ENCODE data around the gene ACACB. TPM values are rescaled to one million over a fixed set of nuclear protein-coding genes. Genes with fewer than 3 reads are reported as not detected.
A peak's percentile ranks its signal among the peaks of the same experiment; 100 is the strongest.

Gene ACACB
- total and polyA plus RNA-seq, 4 experiments from 2014 or later = 0.83 to 47.1 (median 24.4) TPM

DNA sequence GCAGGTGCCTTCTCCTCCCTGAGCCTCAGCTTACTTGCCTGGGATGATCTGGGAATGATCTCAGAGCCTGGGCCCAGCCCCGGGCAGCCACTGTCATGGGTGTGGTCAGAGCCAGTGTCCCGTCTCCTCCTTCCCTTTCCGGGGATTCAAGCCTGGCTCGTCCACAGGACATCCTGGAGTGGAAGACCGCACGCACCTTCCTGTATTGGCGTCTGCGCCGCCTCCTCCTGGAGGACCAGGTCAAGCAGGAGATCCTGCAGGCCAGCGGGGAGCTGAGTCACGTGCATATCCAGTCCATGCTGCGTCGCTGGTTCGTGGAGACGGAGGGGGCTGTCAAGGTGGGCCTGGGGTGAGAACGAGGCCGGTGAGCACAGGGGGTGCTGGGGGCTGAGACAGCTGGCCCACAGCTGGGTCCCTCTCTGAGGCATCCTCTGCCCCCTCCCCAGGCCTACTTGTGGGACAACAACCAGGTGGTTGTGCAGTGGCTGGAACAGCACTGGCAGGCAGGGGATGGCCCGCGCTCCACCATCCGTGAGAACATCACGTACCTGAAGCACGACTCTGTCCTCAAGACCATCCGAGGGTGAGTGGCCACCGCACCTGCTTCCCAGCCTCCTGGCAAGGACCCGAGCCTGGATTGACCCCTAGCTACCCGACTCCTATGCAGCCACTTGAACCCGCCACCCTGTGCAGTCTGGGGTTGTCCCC is 148.7 kb downstream of the ACACB start:
- POLR2A ChIA-PET (ENCODE audit: partially characterized antibody) = no interaction called here
- peaks cover 18 to 49% of the 10 kb centered on the region in 2 donors for H3K36me3 Mint-ChIP-seq
- no peaks in the 10 kb centered on the region for H3K36me3 ChIP-seq (ENCODE audit: insufficient read depth, low read length)
- H3K9me3 Mint-ChIP-seq = peaks cover 0 to 6% (median 2%) of the 10 kb centered on the region in 8 donors
- H3K27me3 Mint-ChIP-seq = no peaks in the 10 kb centered on the region
- H3K4me3 ChIP-seq (ENCODE audit: low read length in 2 of 2) = no peak overlapping the region
- no peaks in the 10 kb centered on the region for H3K4me1 Mint-ChIP-seq
- no peak overlapping the region for H3K4me3 Mint-ChIP-seq
- no peak overlapping the region for H3K27ac Mint-ChIP-seq
- no peaks in the 10 kb centered on the region for H3K4me1 ChIP-seq (ENCODE audit: insufficient read depth, low read length)
- intact Hi-C loops (cut with micrococcal nuclease) = loop anchor here (5.0 kb wide), 1 partner anchor 122 kb away; no protein-coding TSS in a partner anchor
- CTCF ChIA-PET (ENCODE audit: partially characterized antibody) = interaction anchor here (1.0 kb wide), 1 partner anchor 10 kb away, joined by 3 read pairs; no protein-coding TSS in a partner anchor
- no peaks in the 10 kb centered on the region for H3K27me3 ChIP-seq (ENCODE audit: insufficient read depth, low read length)
- no peak overlapping the region for H3K27ac ChIP-seq (ENCODE audit: low read depth, low read length)
- H3K9me3 ChIP-seq (ENCODE audit: control insufficient read depth in 1 of 2, low read length in 2 of 2) = no peaks in the 10 kb centered on the region
- DNase-seq = no peak

GRCh38 chr12:109266106-109266879 is 149.9 kb downstream of the ACACB start:
- Histone ChIP-seq H3K27ac (ENCODE audit: low read depth, low read length) (no peak overlapping the region), H3K36me3 (ENCODE audit: insufficient read depth, low read length) (no peaks in the 10 kb centered on the region), H3K4me3 (ENCODE audit: low read length in 2 of 2) (no peak overlapping the region), H3K4me1 (ENCODE audit: insufficient read depth, low read length) (no peaks in the 10 kb centered on the region), H3K27me3 (ENCODE audit: insufficient read depth, low read length) (no peaks in the 10 kb centered on the region), H3K9me3 (ENCODE audit: control insufficient read depth in 1 of 2, low read length in 2 of 2) (no peaks in the 10 kb centered on the region)
- no peak for DNase-seq
- Mint-ChIP-seq H3K27ac (no peak overlapping the region), H3K27me3 (no peaks in the 10 kb centered on the region), H3K9me3 (peaks cover 0 to 15% (median 2%) of the 10 kb centered on the region in 8 donors), H3K36me3 (peaks cover 20 to 39% of the 10 kb centered on the region in 2 donors), H3K4me3 (no peak overlapping the region), H3K4me1 (no peaks in the 10 kb centered on the region)
- intact Hi-C loops (cut with micrococcal nuclease) = no loop called here
- POLR2A ChIA-PET (ENCODE audit: partially characterized antibody) = no interaction called here
- CTCF ChIA-PET (ENCODE audit: partially characterized antibody) = interaction anchor here (1.0 kb wide), 1 partner anchor 12 kb away, joined by 3 read pairs; no protein-coding TSS in a partner anchor

GRCh38 chr12:109267361-109267760 is 151.0 kb downstream of the ACACB start:
- Mint-ChIP-seq H3K9me3 (peaks cover 0 to 15% (median 2%) of the 10 kb centered on the region in 8 donors), H3K4me3 (no peak overlapping the region), H3K27me3 (no peaks in the 10 kb centered on the region), H3K27ac (peak overlapping the region in 1 of 7 donors; percentile 32), H3K36me3 (peaks cover 18 to 33% of the 10 kb centered on the region in 2 donors), H3K4me1 (no peaks in the 10 kb centered on the region)
- ChIA-PET CTCF (ENCODE audit: partially characterized antibody) (no interaction called here), POLR2A (ENCODE audit: partially characterized antibody) (no interaction called here)
- intact Hi-C loops (cut with micrococcal nuclease) = no loop called here
- no peak overlapping the region for H3K4me3 ChIP-seq (ENCODE audit: low read length in 2 of 2)
- H3K9me3 ChIP-seq (ENCODE audit: control insufficient read depth in 1 of 2, low read length in 2 of 2) = no peaks in the 10 kb centered on the region
- H3K27me3 ChIP-seq (ENCODE audit: insufficient read depth, low read length) = no peaks in the 10 kb centered on the region
- H3K4me1 ChIP-seq (ENCODE audit: insufficient read depth, low read length) = no peaks in the 10 kb centered on the region
- no peaks in the 10 kb centered on the region for H3K36me3 ChIP-seq (ENCODE audit: insufficient read depth, low read length)
- H3K27ac ChIP-seq (ENCODE audit: low read depth, low read length) = no peak overlapping the region
- no peak for DNase-seq

DNA sequence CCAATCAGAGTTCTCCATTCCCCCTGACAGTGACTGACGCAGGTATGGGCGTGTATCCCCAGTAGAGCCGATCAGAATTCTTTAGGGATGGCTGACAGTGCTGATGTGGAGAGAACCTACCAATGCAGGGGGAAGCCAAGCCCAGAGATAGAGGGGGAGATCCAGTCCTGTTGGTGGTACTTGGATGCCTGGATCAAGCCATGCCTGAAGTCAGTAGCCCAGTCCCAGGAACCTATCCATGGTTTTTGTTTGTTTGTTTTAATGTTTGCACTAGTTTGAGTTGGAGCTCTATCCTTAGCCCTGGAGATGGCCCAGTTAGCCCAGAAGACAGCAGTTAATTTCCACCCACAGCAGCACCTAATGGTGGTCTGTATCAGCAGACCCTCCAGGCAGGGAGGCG is 152.5 kb downstream of the ACACB start:
- no peaks in the 10 kb centered on the region for H3K9me3 ChIP-seq (ENCODE audit: control insufficient read depth in 1 of 2, low read length in 2 of 2)
- H3K4me3 ChIP-seq (ENCODE audit: low read length in 2 of 2) = no peak overlapping the region
- H3K27ac ChIP-seq (ENCODE audit: low read depth, low read length) = no peak overlapping the region
- Mint-ChIP-seq H3K27ac (no peak overlapping the region), H3K27me3 (peaks cover 1 to 2% of the 10 kb centered on the region in 2 donors), H3K9me3 (peaks cover 0 to 9% (median 0%) of the 10 kb centered on the region in 8 donors), H3K36me3 (peaks cover 12 to 26% of the 10 kb centered on the region in 2 donors), H3K4me3 (no peak overlapping the region), H3K4me1 (peaks cover 0 to 2% (median 0%) of the 10 kb centered on the region in 4 donors)
- CTCF ChIA-PET (ENCODE audit: partially characterized antibody) = no interaction called here
- H3K27me3 ChIP-seq (ENCODE audit: insufficient read depth, low read length) = no peaks in the 10 kb centered on the region
- H3K4me1 ChIP-seq (ENCODE audit: insufficient read depth, low read length) = no peaks in the 10 kb centered on the region
- POLR2A ChIA-PET (ENCODE audit: partially characterized antibody) = no interaction called here
- no peak for DNase-seq
- intact Hi-C loops (cut with micrococcal nuclease) = no loop called here
- no peaks in the 10 kb centered on the region for H3K36me3 ChIP-seq (ENCODE audit: insufficient read depth, low read length)

DNA sequence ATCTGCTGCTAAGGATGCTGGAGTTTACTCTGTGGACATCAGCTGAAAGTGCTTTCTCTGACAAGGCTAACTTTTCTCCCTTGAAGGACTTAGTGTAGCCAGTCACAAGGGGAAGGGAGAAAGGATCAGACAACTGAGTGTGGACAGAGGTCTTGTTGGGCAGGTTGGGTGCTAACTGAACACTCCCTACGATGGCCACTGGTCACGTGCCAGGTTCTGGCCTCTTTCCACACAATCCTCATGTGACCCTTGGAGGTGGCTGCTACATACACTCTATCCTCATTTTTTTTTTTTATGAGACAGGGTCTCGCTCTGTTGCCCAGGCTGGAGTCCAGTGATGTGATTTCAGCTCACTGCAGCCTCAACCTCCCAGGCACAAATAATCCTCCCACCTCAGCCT is 153.0 kb downstream of the ACACB start:
- no peaks in the 10 kb centered on the region for H3K4me1 ChIP-seq (ENCODE audit: insufficient read depth, low read length)
- H3K4me3 ChIP-seq (ENCODE audit: low read length in 2 of 2) = no peak overlapping the region
- H3K27me3 ChIP-seq (ENCODE audit: insufficient read depth, low read length) = no peaks in the 10 kb centered on the region
- ChIA-PET CTCF (ENCODE audit: partially characterized antibody) (no interaction called here), POLR2A (ENCODE audit: partially characterized antibody) (no interaction called here)
- peaks cover 0 to 2% (median 0%) of the 10 kb centered on the region in 4 donors for H3K4me1 Mint-ChIP-seq
- intact Hi-C loops (cut with micrococcal nuclease) = no loop called here
- DNase-seq = no peak
- peaks cover 0 to 9% (median 0%) of the 10 kb centered on the region in 8 donors for H3K9me3 Mint-ChIP-seq
- peaks cover 1 to 2% of the 10 kb centered on the region in 2 donors for H3K27me3 Mint-ChIP-seq
- H3K36me3 Mint-ChIP-seq = peaks cover 10 to 24% of the 10 kb centered on the region in 2 donors
- no peak overlapping the region for H3K27ac Mint-ChIP-seq
- H3K4me3 Mint-ChIP-seq = no peak overlapping the region
- H3K27ac ChIP-seq (ENCODE audit: low read depth, low read length) = no peak overlapping the region
- H3K9me3 ChIP-seq (ENCODE audit: control insufficient read depth in 1 of 2, low read length in 2 of 2) = no peaks in the 10 kb centered on the region
- H3K36me3 ChIP-seq (ENCODE audit: insufficient read depth, low read length) = no peaks in the 10 kb centered on the region

GRCh38 chr12:109270494-109270893 is 154.1 kb downstream of the ACACB start:
- Histone ChIP-seq H3K4me3 (ENCODE audit: low read length in 2 of 2) (no peak overlapping the region), H3K27ac (ENCODE audit: low read depth, low read length) (no peak overlapping the region), H3K27me3 (ENCODE audit: insufficient read depth, low read length) (no peaks in the 10 kb centered on the region), H3K36me3 (ENCODE audit: insufficient read depth, low read length) (no peaks in the 10 kb centered on the region), H3K4me1 (ENCODE audit: insufficient read depth, low read length) (no peaks in the 10 kb centered on the region), H3K9me3 (ENCODE audit: control insufficient read depth in 1 of 2, low read length in 2 of 2) (no peaks in the 10 kb centered on the region)
- H3K4me1 Mint-ChIP-seq = peaks cover 0 to 2% (median 0%) of the 10 kb centered on the region in 4 donors
- H3K9me3 Mint-ChIP-seq = peaks cover 0 to 9% (median 0%) of the 10 kb centered on the region in 8 donors
- H3K4me3 Mint-ChIP-seq = no peak overlapping the region
- no peak for DNase-seq
- peaks cover 10 to 20% of the 10 kb centered on the region in 2 donors for H3K36me3 Mint-ChIP-seq
- CTCF ChIA-PET (ENCODE audit: partially characterized antibody) = no interaction called here
- peaks cover 3 to 4% of the 10 kb centered on the region in 2 donors for H3K27me3 Mint-ChIP-seq
- H3K27ac Mint-ChIP-seq = no peak overlapping the region
- intact Hi-C loops (cut with micrococcal nuclease) = no loop called here
- POLR2A ChIA-PET (ENCODE audit: partially characterized antibody) = no interaction called here

DNA sequence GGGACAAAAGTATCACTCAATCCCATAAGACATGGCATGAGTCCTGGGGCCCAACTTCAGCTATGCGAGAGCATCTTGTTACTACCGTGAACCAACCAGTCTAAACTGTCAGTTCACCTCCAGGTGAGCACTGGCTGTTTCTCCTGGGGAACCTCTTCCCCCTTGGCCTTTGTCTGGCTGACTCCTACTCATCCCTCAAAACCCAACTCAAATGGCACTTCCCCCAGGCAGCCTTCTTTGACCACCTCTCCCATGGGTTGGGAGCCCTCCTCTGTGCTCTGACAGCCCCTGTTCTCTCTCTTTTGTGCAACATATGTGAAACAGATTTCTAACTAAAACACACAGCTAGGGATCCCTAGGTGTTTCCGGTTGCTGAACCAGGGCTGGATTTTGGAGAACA is 155.0 kb downstream of the ACACB start:
- H3K4me3 ChIP-seq (ENCODE audit: low read length in 2 of 2) = no peak overlapping the region
- H3K27ac ChIP-seq (ENCODE audit: low read depth, low read length) = no peak overlapping the region
- Mint-ChIP-seq H3K9me3 (peaks cover 0 to 9% (median 0%) of the 10 kb centered on the region in 8 donors), H3K27me3 (peaks cover 3 to 4% of the 10 kb centered on the region in 2 donors), H3K27ac (no peak overlapping the region), H3K36me3 (peaks cover 10 to 12% of the 10 kb centered on the region in 2 donors), H3K4me3 (no peak overlapping the region), H3K4me1 (peaks cover 0 to 2% (median 0%) of the 10 kb centered on the region in 4 donors)
- CTCF ChIA-PET (ENCODE audit: partially characterized antibody) = no interaction called here
- POLR2A ChIA-PET (ENCODE audit: partially characterized antibody) = no interaction called here
- no peak for DNase-seq
- intact Hi-C loops (cut with micrococcal nuclease) = no loop called here
- H3K27me3 ChIP-seq (ENCODE audit: insufficient read depth, low read length) = no peaks in the 10 kb centered on the region
- no peaks in the 10 kb centered on the region for H3K4me1 ChIP-seq (ENCODE audit: insufficient read depth, low read length)
- H3K9me3 ChIP-seq (ENCODE audit: control insufficient read depth in 1 of 2, low read length in 2 of 2) = no peaks in the 10 kb centered on the region
- no peaks in the 10 kb centered on the region for H3K36me3 ChIP-seq (ENCODE audit: insufficient read depth, low read length)
